WTC11 (cell line): ENCODE measurements around the gene NAP1L5. TPM values are rescaled to one million over a fixed set of nuclear protein-coding genes. Genes with fewer than 3 reads are reported as not detected.

Source experiments
- ATAC-seq: fragments of 200-7000 bp; cut with Tn5 transposase; 2 replicates; pipeline ENCODE4 v1.10.0; 2021; ENCODE audit warnings: mild to moderate bottlenecking, moderate library complexity
- CTCF ChIA-PET: fragments of 300-600 bp; sonication (Branson Sonifier 250); formaldehyde crosslinking; loops from one replicate; lab custom pipeline; 2021; ENCODE audit warnings: antibody characterized with exemption; lab: Charles Lee
- POLR2A ChIA-PET: fragments of 350-600 bp; sonication (Branson Sonifier 250); formaldehyde crosslinking; loops from one replicate; lab custom pipeline; 2021; ENCODE audit warnings: antibody characterized with exemption; lab: Charles Lee
- DNase-seq: peaks from one replicate; pipeline ENCODE4 v3.0.0; 2021; ENCODE audit warnings: low spot score
- H3K27ac Mint-ChIP-seq: 2 replicates; pipeline ENCODE4 v1.8.0; 2021; ENCODE audit warnings: mixed read lengths
- H3K27me3 Mint-ChIP-seq: 2 replicates; pipeline ENCODE4 v1.8.0; 2021; ENCODE audit warnings: low read depth, mild to moderate bottlenecking, moderate library complexity, mixed read lengths
- H3K36me3 Mint-ChIP-seq: 2 replicates; pipeline ENCODE4 v1.8.0; 2021; ENCODE audit warnings: mixed read lengths
- H3K4me1 Mint-ChIP-seq: 2 replicates; pipeline ENCODE4 v1.8.0; 2022; ENCODE audit warnings: mixed read lengths
- H3K4me3 Mint-ChIP-seq: 2 replicates; pipeline ENCODE4 v1.8.0; 2021; ENCODE audit warnings: mild to moderate bottlenecking, moderate library complexity, mixed read lengths
- H3K9me3 Mint-ChIP-seq: 2 replicates; pipeline ENCODE4 v1.8.0; 2021; ENCODE audit warnings: mixed read lengths
- CREB1 ChIP-seq: sonication (generic); formaldehyde crosslinking; IDR thresholded peaks from 2 replicates; pipeline ENCODE4 v1.8.0; 2023; ENCODE audit warnings: mild to moderate bottlenecking, missing genetic modification reagents
- CREM ChIP-seq: sonication (generic); formaldehyde crosslinking; IDR thresholded peaks from 2 replicates; pipeline ENCODE4 v1.8.1; 2022; ENCODE audit warnings: mild to moderate bottlenecking, missing genetic modification reagents, moderate library complexity
- EMX1 ChIP-seq: fragments of 250-450 bp; sonication (Bioruptor Pico); IDR thresholded peaks from 2 replicates; pipeline ENCODE4 v1.8.0; 2021; ENCODE audit warnings: mild to moderate bottlenecking
- GTF2I ChIP-seq: fragments of 250-450 bp; sonication (Bioruptor Pico); conservative IDR thresholded peaks from 2 replicates; pipeline ENCODE4 v1.4.0; 2021; ENCODE audit warnings: mild to moderate bottlenecking
- JUN ChIP-seq: sonication (generic); formaldehyde crosslinking; IDR thresholded peaks from 2 replicates; pipeline ENCODE4 v1.8.0; 2023; ENCODE audit warnings: mild to moderate bottlenecking, missing genetic modification reagents
- MYBL2 ChIP-seq: sonication (generic); formaldehyde crosslinking; IDR thresholded peaks from 2 replicates; pipeline ENCODE4 v1.8.1; 2023; ENCODE audit warnings: mild to moderate bottlenecking, moderate library complexity, missing genetic modification reagents
- RORB ChIP-seq: fragments of 250-450 bp; sonication (Bioruptor Pico); IDR thresholded peaks from 2 replicates; pipeline ENCODE4 v1.9.0; 2021; ENCODE audit warnings: mild to moderate bottlenecking
- SMAD4 ChIP-seq: sonication (generic); formaldehyde crosslinking; IDR thresholded peaks from 2 replicates; pipeline ENCODE4 v1.8.0; 2022; ENCODE audit warnings: mild to moderate bottlenecking, missing genetic modification reagents
- TP53 ChIP-seq: sonication (generic); formaldehyde crosslinking; IDR thresholded peaks from 2 replicates; pipeline ENCODE4 v1.8.1; 2023; ENCODE audit warnings: mild to moderate bottlenecking, missing genetic modification reagents
- ZNF416 ChIP-seq: fragments of 250-450 bp; sonication (Bioruptor Pico); IDR thresholded peaks from 2 replicates; pipeline ENCODE4 v1.9.0; 2021; ENCODE audit warnings: mild to moderate bottlenecking, inconsistent platforms
- total RNA-seq: library from RNA; stranded (reverse); gene quantifications from 3 replicates; pipeline ENCODE4 v1.2.3, GENCODE V29; 2021
- TF ChIP-seq, protein P1 (sequence below): sonication (generic); formaldehyde crosslinking; IDR thresholded peaks from 2 replicates; pipeline ENCODE4 v1.8.1; 2023; ENCODE audit warnings: mild to moderate bottlenecking, missing genetic modification reagents
- TF ChIP-seq, protein P2 (sequence below): fragments of 250-450 bp; sonication (Bioruptor Pico); IDR thresholded peaks from 2 replicates; pipeline ENCODE4 v1.9.0; 2021; ENCODE audit warnings: mild to moderate bottlenecking
- TF ChIP-seq, protein P3 (sequence below): sonication (generic); formaldehyde crosslinking; IDR thresholded peaks from 2 replicates; pipeline ENCODE4 v1.8.0; 2023; ENCODE audit warnings: mild to moderate bottlenecking, missing genetic modification reagents
- TF ChIP-seq, protein P4 (sequence below): sonication (generic); formaldehyde crosslinking; IDR thresholded peaks from 2 replicates; pipeline ENCODE4 v1.8.1; 2023; ENCODE audit warnings: mild to moderate bottlenecking, moderate library complexity, missing genetic modification reagents
- TF ChIP-seq, protein P5 (sequence below): sonication (generic); formaldehyde crosslinking; IDR thresholded peaks from 2 replicates; pipeline ENCODE4 v1.8.1; 2023; ENCODE audit warnings: mild to moderate bottlenecking, missing genetic modification reagents, moderate library complexity
- TF ChIP-seq, protein P6 (sequence below): sonication (generic); formaldehyde crosslinking; IDR thresholded peaks from 2 replicates; pipeline ENCODE4 v1.8.0; 2022; ENCODE audit warnings: mild to moderate bottlenecking, missing genetic modification reagents
- TF ChIP-seq, protein P7 (sequence below): fragments of 250-450 bp; sonication (Bioruptor Pico); IDR thresholded peaks from 2 replicates; pipeline ENCODE4 v1.9.0; 2021; ENCODE audit warnings: moderate library complexity, mild to moderate bottlenecking, inconsistent platforms, borderline replicate concordance
- TF ChIP-seq, protein P8 (sequence below): sonication (generic); formaldehyde crosslinking; IDR thresholded peaks from 2 replicates; pipeline ENCODE4 v1.8.0; 2022; ENCODE audit warnings: mild to moderate bottlenecking, missing genetic modification reagents

The NAP1L5 gene
- total RNA-seq, 1 experiment from 2014 or later = 3.3 TPM

DNA sequence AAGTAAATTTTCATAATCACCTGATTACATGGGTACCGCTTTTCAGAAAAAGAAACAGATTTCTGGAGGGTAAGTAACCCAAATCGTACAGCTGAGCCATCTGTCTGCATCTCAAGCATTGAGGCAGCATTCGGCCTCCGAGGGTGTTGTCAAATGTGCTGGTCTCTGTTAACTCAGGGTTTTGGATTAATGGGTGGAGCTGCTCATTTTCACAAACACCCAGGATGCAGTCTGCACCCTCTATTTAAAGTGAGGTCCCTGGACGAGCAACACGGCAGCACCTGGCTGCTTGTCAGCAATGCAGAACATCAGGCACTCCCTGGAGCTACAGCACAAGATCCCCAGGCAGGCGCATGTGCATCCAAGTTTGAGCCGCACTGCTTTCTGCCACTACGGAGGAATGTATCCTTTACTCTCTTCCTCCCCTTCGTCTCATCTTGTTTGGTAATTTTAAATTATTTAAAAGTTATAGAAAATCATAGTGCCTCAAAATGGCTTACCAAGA lies 24.7 kb upstream of the NAP1L5 start:
- peaks cover 7% of the 10 kb centered on the region for H3K4me1 Mint-ChIP-seq
- peaks cover 20% of the 10 kb centered on the region for H3K36me3 Mint-ChIP-seq
- no peak for DNase-seq
- H3K9me3 Mint-ChIP-seq = peaks cover 13% of the 10 kb centered on the region
- no peak overlapping the region for H3K4me3 Mint-ChIP-seq
- TF ChIP-seq TP53 (CRISPR knock-in tag) = no peak
- no peak for ATAC-seq
- peaks cover 3% of the 10 kb centered on the region; the same call in 1 of the 2 replicates for H3K27me3 Mint-ChIP-seq
- no peak overlapping the region for H3K27ac Mint-ChIP-seq
- POLR2A ChIA-PET = no interaction called here
- CTCF ChIA-PET = no interaction called here

DNA sequence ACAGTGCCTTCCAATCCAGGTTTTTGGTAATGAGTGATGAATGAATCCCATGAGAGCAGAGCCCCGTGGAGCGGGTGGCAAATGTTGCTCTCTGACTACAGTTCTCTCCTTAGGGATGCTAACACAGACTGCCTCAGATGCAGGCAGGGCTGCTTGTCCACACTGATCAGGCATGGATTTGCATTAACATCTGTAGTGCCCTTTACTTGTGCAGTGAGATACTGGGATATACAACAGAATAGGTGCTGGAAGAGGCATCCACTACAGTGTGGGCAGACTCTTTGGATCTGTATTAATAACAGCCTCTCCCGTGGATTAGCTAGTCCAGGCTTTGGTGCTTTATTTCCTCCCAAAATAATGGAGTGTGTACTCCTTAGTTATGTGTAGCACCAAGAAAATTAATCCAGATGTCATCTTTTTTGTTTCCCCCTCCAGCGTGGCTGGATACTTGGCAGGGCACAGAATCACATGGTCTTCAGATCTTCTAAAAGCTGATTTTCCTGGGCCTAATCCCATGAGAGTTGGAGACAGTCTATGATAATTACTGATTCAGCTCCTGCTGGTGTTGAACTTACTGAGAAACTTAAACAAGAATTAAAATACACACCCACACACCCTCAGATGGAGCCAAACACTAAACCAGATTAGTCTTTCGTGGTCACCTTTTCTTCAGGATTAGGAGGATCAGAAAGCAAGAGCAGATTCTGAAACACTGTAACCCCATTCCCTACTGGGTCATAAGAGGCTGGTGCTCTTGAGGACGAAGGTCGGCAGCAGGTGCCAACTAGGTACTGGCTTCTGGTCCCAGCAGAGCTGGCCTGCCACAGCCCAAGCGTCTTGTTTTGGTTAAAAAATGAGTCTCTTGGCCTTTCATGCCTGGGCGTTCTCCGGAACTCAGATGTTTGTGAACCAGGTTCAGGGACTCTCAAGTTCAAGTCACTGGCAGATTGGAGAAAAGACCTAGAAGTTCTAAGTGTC lies 23.1 kb upstream of the NAP1L5 start:
- CTCF ChIA-PET = no interaction called here
- no peak overlapping the region for H3K27ac Mint-ChIP-seq
- ATAC-seq = no peak
- H3K4me1 Mint-ChIP-seq = peaks cover 7% of the 10 kb centered on the region
- TF ChIP-seq, protein P1, sequence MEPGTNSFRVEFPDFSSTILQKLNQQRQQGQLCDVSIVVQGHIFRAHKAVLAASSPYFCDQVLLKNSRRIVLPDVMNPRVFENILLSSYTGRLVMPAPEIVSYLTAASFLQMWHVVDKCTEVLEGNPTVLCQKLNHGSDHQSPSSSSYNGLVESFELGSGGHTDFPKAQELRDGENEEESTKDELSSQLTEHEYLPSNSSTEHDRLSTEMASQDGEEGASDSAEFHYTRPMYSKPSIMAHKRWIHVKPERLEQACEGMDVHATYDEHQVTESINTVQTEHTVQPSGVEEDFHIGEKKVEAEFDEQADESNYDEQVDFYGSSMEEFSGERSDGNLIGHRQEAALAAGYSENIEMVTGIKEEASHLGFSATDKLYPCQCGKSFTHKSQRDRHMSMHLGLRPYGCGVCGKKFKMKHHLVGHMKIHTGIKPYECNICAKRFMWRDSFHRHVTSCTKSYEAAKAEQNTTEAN = no peak
- TF ChIP-seq, protein P2, sequence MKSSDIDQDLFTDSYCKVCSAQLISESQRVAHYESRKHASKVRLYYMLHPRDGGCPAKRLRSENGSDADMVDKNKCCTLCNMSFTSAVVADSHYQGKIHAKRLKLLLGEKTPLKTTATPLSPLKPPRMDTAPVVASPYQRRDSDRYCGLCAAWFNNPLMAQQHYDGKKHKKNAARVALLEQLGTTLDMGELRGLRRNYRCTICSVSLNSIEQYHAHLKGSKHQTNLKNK = no peak
- TF ChIP-seq CREM (CRISPR knock-in tag) = no peak
- TF ChIP-seq, protein P3, sequence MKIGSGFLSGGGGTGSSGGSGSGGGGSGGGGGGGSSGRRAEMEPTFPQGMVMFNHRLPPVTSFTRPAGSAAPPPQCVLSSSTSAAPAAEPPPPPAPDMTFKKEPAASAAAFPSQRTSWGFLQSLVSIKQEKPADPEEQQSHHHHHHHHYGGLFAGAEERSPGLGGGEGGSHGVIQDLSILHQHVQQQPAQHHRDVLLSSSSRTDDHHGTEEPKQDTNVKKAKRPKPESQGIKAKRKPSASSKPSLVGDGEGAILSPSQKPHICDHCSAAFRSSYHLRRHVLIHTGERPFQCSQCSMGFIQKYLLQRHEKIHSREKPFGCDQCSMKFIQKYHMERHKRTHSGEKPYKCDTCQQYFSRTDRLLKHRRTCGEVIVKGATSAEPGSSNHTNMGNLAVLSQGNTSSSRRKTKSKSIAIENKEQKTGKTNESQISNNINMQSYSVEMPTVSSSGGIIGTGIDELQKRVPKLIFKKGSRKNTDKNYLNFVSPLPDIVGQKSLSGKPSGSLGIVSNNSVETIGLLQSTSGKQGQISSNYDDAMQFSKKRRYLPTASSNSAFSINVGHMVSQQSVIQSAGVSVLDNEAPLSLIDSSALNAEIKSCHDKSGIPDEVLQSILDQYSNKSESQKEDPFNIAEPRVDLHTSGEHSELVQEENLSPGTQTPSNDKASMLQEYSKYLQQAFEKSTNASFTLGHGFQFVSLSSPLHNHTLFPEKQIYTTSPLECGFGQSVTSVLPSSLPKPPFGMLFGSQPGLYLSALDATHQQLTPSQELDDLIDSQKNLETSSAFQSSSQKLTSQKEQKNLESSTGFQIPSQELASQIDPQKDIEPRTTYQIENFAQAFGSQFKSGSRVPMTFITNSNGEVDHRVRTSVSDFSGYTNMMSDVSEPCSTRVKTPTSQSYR (CRISPR knock-in tag) = no peak
- no peak for TF ChIP-seq SMAD4
- no peak for TF ChIP-seq MYBL2
- TF ChIP-seq CREB1 (CRISPR knock-in tag) = no peak
- no peak for TF ChIP-seq ZNF416
- TF ChIP-seq RORB (CRISPR knock-in tag) = no peak
- TF ChIP-seq, protein P4, sequence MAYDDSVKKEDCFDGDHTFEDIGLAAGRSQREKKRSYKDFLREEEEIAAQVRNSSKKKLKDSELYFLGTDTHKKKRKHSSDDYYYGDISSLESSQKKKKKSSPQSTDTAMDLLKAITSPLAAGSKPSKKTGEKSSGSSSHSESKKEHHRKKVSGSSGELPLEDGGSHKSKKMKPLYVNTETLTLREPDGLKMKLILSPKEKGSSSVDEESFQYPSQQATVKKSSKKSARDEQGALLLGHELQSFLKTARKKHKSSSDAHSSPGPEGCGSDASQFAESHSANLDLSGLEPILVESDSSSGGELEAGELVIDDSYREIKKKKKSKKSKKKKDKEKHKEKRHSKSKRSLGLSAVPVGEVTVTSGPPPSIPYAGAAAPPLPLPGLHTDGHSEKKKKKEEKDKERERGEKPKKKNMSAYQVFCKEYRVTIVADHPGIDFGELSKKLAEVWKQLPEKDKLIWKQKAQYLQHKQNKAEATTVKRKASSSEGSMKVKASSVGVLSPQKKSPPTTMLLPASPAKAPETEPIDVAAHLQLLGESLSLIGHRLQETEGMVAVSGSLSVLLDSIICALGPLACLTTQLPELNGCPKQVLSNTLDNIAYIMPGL (CRISPR knock-in tag) = no peak
- TF ChIP-seq, protein P5, sequence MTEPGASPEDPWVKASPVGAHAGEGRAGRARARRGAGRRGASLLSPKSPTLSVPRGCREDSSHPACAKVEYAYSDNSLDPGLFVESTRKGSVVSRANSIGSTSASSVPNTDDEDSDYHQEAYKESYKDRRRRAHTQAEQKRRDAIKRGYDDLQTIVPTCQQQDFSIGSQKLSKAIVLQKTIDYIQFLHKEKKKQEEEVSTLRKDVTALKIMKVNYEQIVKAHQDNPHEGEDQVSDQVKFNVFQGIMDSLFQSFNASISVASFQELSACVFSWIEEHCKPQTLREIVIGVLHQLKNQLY (CRISPR knock-in tag) = no peak
- no peak for TF ChIP-seq GTF2I (CRISPR knock-in tag)
- no peak for TF ChIP-seq EMX1
- TF ChIP-seq, protein P6, sequence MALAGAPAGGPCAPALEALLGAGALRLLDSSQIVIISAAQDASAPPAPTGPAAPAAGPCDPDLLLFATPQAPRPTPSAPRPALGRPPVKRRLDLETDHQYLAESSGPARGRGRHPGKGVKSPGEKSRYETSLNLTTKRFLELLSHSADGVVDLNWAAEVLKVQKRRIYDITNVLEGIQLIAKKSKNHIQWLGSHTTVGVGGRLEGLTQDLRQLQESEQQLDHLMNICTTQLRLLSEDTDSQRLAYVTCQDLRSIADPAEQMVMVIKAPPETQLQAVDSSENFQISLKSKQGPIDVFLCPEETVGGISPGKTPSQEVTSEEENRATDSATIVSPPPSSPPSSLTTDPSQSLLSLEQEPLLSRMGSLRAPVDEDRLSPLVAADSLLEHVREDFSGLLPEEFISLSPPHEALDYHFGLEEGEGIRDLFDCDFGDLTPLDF (CRISPR knock-in tag) = no peak
- TF ChIP-seq, protein P7, sequence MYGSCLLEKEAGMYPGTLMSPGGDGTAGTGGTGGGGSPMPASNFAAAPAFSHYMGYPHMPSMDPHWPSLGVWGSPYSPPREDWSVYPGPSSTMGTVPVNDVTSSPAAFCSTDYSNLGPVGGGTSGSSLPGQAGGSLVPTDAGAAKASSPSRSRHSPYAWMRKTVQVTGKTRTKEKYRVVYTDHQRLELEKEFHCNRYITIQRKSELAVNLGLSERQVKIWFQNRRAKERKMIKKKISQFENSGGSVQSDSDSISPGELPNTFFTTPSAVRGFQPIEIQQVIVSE (CRISPR knock-in tag) = no peak
- TF ChIP-seq, protein P8, sequence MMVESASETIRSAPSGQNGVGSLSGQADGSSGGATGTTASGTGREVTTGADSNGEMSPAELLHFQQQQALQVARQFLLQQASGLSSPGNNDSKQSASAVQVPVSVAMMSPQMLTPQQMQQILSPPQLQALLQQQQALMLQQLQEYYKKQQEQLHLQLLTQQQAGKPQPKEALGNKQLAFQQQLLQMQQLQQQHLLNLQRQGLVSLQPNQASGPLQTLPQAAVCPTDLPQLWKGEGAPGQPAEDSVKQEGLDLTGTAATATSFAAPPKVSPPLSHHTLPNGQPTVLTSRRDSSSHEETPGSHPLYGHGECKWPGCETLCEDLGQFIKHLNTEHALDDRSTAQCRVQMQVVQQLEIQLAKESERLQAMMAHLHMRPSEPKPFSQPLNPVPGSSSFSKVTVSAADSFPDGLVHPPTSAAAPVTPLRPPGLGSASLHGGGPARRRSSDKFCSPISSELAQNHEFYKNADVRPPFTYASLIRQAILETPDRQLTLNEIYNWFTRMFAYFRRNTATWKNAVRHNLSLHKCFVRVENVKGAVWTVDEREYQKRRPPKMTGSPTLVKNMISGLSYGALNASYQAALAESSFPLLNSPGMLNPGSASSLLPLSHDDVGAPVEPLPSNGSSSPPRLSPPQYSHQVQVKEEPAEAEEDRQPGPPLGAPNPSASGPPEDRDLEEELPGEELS (CRISPR knock-in tag) = no peak
- no peak for TF ChIP-seq JUN (CRISPR knock-in tag)
- no peak overlapping the region for H3K4me3 Mint-ChIP-seq
- peaks cover 3% of the 10 kb centered on the region; the same call in 1 of the 2 replicates for H3K27me3 Mint-ChIP-seq
- no peak for DNase-seq
- H3K9me3 Mint-ChIP-seq = peaks cover 24% of the 10 kb centered on the region
- H3K36me3 Mint-ChIP-seq = peaks cover 22% of the 10 kb centered on the region
- POLR2A ChIA-PET = no interaction called here
